T-helper 9 cell (primary cell): Measurements from ENCODE around the gene PLEKHH3.
"Not testable (repeated sequence)": the region's sequence is repeated elsewhere in the genome, so short reads cannot be mapped to it uniquely, and the experiment has no call there.

Source experiments
- DNase-seq: peaks from one replicate; pipeline ENCODE4 v3.0.0-alpha.2; 2020

PLEKHH3 gene

GRCh38 chr17:42627032-42627764, 49.6 kb downstream of the PLEKHH3 start:
- DNase-seq: not testable (repeated sequence)

- DNase-seq: no peak
Observed at GRCh38 chr17:42623732-42624596, 52.8 kb downstream of the PLEKHH3 start.

- DNase-seq: no peak
Observed at GRCh38 chr17:42623271-42623670, 53.5 kb downstream of the PLEKHH3 start.

- DNase-seq: not testable (repeated sequence)
Observed at GRCh38 chr17:42621987-42622386, 54.8 kb downstream of the PLEKHH3 start.

GRCh38 chr17:42618442-42619150, 58.2 kb downstream of the PLEKHH3 start:
- no peak for DNase-seq

- no peak for DNase-seq
Observed at GRCh38 chr17:42617956-42618431, 58.8 kb downstream of the PLEKHH3 start.
